ENCODE data around the gene WDFY2.

WDFY2 gene

GRCh38 chr13:51579676-51580075 lies 4.6 kb upstream of the WDFY2 start:
- POLR2A ChIA-PET: no interaction called here
- no peak for DNase-seq (ENCODE audit: extremely low spot score)
- no peak for TF ChIP-seq LEF1 (IDR thresholded peaks at IDR 0.05; ENCODE audit: borderline replicate concordance)
- TF ChIP-seq ARNT (IDR thresholded peaks at IDR 0.05): no peak
- no peak for TF ChIP-seq ELF4 (IDR thresholded peaks at IDR 0.05)
- TF ChIP-seq FOXK2 (IDR thresholded peaks at IDR 0.05): no peak
- TF ChIP-seq L3MBTL2 (conservative IDR thresholded peaks at IDR 0.05): no peak
- TF ChIP-seq FOXA1 (IDR thresholded peaks at IDR 0.05): no peak
- no peak for TF ChIP-seq CTBP1 (IDR thresholded peaks at IDR 0.05; ENCODE audit: borderline replicate concordance)
- TF ChIP-seq BHLHE40 (IDR thresholded peaks at IDR 0.05; ENCODE audit: borderline replicate concordance): no peak
- no peak for TF ChIP-seq TARDBP (IDR thresholded peaks at IDR 0.05)
- no peak for TF ChIP-seq ZNF384 (IDR thresholded peaks at IDR 0.05)
- no peak for TF ChIP-seq SUZ12 (IDR thresholded peaks at IDR 0.05)
- TF ChIP-seq SP1 (IDR thresholded peaks at IDR 0.05): no peak
- TF ChIP-seq HDGF (IDR thresholded peaks at IDR 0.05; ENCODE audit: borderline replicate concordance): no peak
- no peak for TF ChIP-seq NFRKB (IDR thresholded peaks at IDR 0.05)
- CTCF ChIA-PET: no interaction called here

- CTCF ChIA-PET: no interaction called here
- no peak for DNase-seq (ENCODE audit: extremely low spot score)
- TF ChIP-seq FOXA1 (IDR thresholded peaks at IDR 0.05) (no peak), HDGF (IDR thresholded peaks at IDR 0.05; ENCODE audit: borderline replicate concordance) (no peak), ELF4 (IDR thresholded peaks at IDR 0.05) (no peak), CTBP1 (IDR thresholded peaks at IDR 0.05; ENCODE audit: borderline replicate concordance) (no peak), SP1 (IDR thresholded peaks at IDR 0.05) (no peak), NFRKB (IDR thresholded peaks at IDR 0.05) (no peak), SUZ12 (IDR thresholded peaks at IDR 0.05) (no peak), FOXM1 (IDR thresholded peaks at IDR 0.05; ENCODE audit: borderline replicate concordance) (no peak), ZNF384 (IDR thresholded peaks at IDR 0.05) (no peak), FOXK2 (IDR thresholded peaks at IDR 0.05) (no peak), LEF1 (IDR thresholded peaks at IDR 0.05; ENCODE audit: borderline replicate concordance) (no peak), PKNOX1 (IDR thresholded peaks at IDR 0.05) (no peak)
- POLR2A ChIA-PET: no interaction called here
Measured at GRCh38 chr13:51581148-51581820, 3.0 kb upstream of the WDFY2 start.

DNA sequence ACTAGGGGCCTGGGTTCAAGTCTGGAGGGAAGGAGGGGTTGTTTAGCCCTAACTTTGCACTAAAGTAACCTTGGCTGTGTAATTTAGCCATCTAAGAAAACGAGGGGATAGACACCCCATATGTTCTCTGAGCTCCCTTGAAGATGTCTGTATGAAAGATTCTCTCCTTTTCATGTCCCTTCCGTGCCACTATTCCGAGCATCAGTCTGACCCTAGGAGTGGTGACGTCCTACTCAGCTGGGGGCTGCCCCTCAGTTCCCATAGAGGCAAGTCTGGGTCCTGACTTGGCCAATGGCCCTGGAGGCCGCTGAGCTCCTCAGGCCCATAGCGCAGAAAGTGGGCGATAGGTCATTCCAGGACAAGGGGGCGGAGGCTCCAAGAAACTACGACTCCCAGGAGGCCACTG lies 790 bp upstream of the WDFY2 start:
- ChIA-PET POLR2A (interaction anchor here (0.8 to 1.5 kb wide), 5 partner anchors 31 to 130 kb away, joined by 3 to 13 read pairs (median 6); partner anchors contain the start of gene INTS6), CTCF (no interaction called here)
- DNase-seq (ENCODE audit: extremely low spot score): no peak
- TF ChIP-seq L3MBTL2 (conservative IDR thresholded peaks at IDR 0.05) (peak; percentile 46), FOXK2 (IDR thresholded peaks at IDR 0.05) (no peak)

DNA sequence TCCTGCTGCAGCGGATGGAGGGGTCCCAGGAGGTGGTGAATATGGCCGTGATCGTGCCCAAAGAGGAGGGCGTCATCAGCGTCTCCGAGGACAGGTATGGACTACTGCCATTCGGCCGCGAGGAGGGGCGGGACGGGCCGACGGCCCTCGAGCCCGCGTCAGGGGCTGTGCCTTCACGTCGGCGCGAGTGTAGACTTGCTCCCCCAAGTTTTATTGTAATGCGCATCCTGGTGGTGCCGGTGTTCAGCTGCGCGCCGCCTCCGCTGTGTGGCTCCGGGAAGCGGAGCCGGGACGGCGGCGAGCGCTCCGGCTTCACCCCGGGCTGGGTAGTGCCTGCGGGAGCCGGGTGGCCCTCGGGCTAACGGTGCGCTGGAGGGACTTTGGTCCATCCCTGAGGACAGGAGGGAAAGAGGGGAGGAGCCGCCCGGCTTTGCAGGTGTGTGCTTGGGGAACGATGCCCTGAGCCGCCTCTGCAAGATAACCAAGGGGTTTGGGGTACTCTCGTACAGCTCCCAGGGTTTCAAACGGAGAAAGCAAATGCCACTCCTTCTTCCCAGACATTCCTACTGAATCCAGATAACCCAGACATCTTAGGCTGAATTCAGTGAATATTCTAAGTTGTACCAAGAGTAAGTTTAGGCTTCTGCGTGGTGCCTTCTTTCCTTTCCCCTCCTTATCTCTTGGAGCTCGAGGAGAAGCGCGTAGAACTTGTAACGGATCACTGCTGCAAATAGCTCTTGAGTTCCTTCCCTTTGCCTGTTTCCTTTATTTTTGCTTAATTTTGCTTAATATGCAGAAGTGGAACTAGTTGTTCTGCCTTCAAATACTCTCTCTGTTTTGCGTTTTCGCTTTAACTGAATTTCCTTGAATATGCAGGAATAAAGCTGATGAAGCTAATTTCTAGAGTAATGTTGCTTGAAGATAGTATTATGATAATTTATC lies 740 bp downstream of the WDFY2 start:
- TF ChIP-seq TARDBP (IDR thresholded peaks at IDR 0.05) (no peak), ARNT (IDR thresholded peaks at IDR 0.05) (no peak), LEF1 (IDR thresholded peaks at IDR 0.05; ENCODE audit: borderline replicate concordance) (no peak), SP1 (IDR thresholded peaks at IDR 0.05) (no peak), NFRKB (IDR thresholded peaks at IDR 0.05) (no peak), CTBP1 (IDR thresholded peaks at IDR 0.05; ENCODE audit: borderline replicate concordance) (no peak), FOXA1 (IDR thresholded peaks at IDR 0.05) (no peak), L3MBTL2 (conservative IDR thresholded peaks at IDR 0.05) (no peak), BHLHE40 (IDR thresholded peaks at IDR 0.05; ENCODE audit: borderline replicate concordance) (no peak), ZNF384 (IDR thresholded peaks at IDR 0.05) (no peak), FOXK2 (IDR thresholded peaks at IDR 0.05) (no peak), PKNOX1 (IDR thresholded peaks at IDR 0.05) (no peak), ELF4 (IDR thresholded peaks at IDR 0.05) (no peak), SUZ12 (IDR thresholded peaks at IDR 0.05) (no peak)
- CTCF ChIA-PET: no interaction called here
- POLR2A ChIA-PET: interaction anchor here (0.6 to 2.4 kb wide), 2 partner anchors 42 to 132 kb away, joined by 3 to 20 read pairs; partner anchors contain the start of gene INTS6
- peak; percentile 28 for DNase-seq (ENCODE audit: extremely low spot score)

- DNase-seq (ENCODE audit: extremely low spot score): no peak
- TF ChIP-seq CTBP1 (IDR thresholded peaks at IDR 0.05; ENCODE audit: borderline replicate concordance) (no peak), ARNT (IDR thresholded peaks at IDR 0.05) (no peak), ZNF384 (IDR thresholded peaks at IDR 0.05) (no peak), FOXK2 (IDR thresholded peaks at IDR 0.05) (no peak), TARDBP (IDR thresholded peaks at IDR 0.05) (no peak)
- CTCF ChIA-PET: no interaction called here
- POLR2A ChIA-PET: interaction anchor here (2.4 kb wide), 1 partner anchor 132 kb away, joined by 20 read pairs; the partner anchor contains the start of gene INTS6
Measured at GRCh38 chr13:51585696-51586095, 1.4 kb downstream of the WDFY2 start.

GRCh38 chr13:51587372-51587771 lies 3.1 kb downstream of the WDFY2 start:
- TF ChIP-seq FOXK2 (IDR thresholded peaks at IDR 0.05) (no peak), ELF4 (IDR thresholded peaks at IDR 0.05) (no peak), CTBP1 (IDR thresholded peaks at IDR 0.05; ENCODE audit: borderline replicate concordance) (no peak), HDGF (IDR thresholded peaks at IDR 0.05; ENCODE audit: borderline replicate concordance) (no peak), ARNT (IDR thresholded peaks at IDR 0.05) (no peak), FOXA1 (IDR thresholded peaks at IDR 0.05) (no peak), LEF1 (IDR thresholded peaks at IDR 0.05; ENCODE audit: borderline replicate concordance) (no peak), SUZ12 (IDR thresholded peaks at IDR 0.05) (no peak), SP1 (IDR thresholded peaks at IDR 0.05) (no peak), NFRKB (IDR thresholded peaks at IDR 0.05) (no peak), BHLHE40 (IDR thresholded peaks at IDR 0.05; ENCODE audit: borderline replicate concordance) (no peak), L3MBTL2 (conservative IDR thresholded peaks at IDR 0.05) (no peak), FOXM1 (IDR thresholded peaks at IDR 0.05; ENCODE audit: borderline replicate concordance) (no peak), TARDBP (IDR thresholded peaks at IDR 0.05) (no peak)
- DNase-seq (ENCODE audit: extremely low spot score): no peak
- ChIA-PET POLR2A (no interaction called here), CTCF (no interaction called here)
